Measurements from ENCODE around the gene PEX11A. TPM values are rescaled to one million over a fixed set of nuclear protein-coding genes. Genes with fewer than 3 reads are reported as not detected.

The PEX11A gene
- total and polyA plus RNA-seq, 2 donors: 10.6 to 17.1 TPM

DNA sequence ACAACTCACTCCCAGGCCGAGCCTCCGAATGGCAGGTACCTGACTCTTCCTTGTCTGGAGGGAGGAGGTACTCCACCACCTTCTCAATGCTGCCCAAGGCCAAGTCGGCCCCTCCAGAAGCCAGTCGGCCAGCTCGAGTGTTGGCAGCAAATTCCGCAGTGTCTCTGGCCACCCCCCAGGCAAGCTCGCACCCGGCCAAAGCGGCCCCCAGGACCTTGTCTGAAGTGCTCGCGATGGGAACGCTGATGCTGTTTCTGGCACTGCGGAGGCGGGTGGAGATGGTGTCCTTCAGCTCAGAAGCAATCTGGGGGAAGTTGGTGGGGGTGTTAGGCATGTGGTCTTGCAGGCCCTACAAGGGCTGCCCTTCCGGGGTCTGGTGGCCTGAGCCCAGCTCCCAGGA is 20.6 kb downstream of the PEX11A start:
- 94% methylated on average over 15 of the region's 15 CpGs for WGBS
- no peaks in the 10 kb centered on the region for H3K4me1 ChIP-seq (ENCODE audit: insufficient read depth)
- no peaks in the 10 kb centered on the region for H3K36me3 ChIP-seq (ENCODE audit: insufficient read depth)
- H3K27ac ChIP-seq (ENCODE audit: low read depth): no peak overlapping the region
- no peak overlapping the region for H3K4me3 ChIP-seq (ENCODE audit: low read depth, low read length)
- DNase-seq (ENCODE audit: extremely low spot score): no peak

DNA sequence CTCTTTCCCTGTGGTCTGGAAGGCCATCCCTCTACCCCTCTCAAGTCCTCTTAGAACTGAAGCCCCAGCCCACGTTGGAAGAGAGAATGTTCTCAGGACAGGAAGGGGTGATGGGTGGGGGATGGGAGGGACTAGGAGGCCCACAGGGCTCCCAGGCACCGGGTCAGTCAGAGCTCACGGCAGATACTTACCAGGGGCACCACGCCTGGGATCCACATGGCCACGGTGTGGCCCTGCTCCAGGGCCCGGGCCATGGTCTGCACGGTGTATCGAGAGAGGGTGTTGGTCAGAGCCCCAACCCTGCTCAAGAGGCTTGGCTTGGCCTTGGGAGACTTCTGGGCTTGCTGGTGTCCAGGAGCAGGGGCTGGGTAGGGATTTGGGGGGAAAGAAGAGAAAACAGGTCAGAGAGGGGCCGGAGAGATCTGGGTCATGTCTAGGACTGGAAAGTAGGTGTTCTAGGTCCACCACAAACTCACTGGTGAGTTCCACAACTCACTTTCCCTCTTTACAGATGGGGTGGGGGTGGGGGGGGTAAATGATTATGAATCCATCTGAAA is 21.2 kb downstream of the PEX11A start:
- Histone ChIP-seq H3K4me1 (ENCODE audit: insufficient read depth) (no peaks in the 10 kb centered on the region), H3K27ac (ENCODE audit: low read depth) (no peak overlapping the region), H3K36me3 (ENCODE audit: insufficient read depth) (no peaks in the 10 kb centered on the region), H3K4me3 (ENCODE audit: low read depth, low read length) (no peak overlapping the region)
- no peak for DNase-seq (ENCODE audit: extremely low spot score)
- 77% methylated on average over 9 of the region's 9 CpGs for WGBS

DNA sequence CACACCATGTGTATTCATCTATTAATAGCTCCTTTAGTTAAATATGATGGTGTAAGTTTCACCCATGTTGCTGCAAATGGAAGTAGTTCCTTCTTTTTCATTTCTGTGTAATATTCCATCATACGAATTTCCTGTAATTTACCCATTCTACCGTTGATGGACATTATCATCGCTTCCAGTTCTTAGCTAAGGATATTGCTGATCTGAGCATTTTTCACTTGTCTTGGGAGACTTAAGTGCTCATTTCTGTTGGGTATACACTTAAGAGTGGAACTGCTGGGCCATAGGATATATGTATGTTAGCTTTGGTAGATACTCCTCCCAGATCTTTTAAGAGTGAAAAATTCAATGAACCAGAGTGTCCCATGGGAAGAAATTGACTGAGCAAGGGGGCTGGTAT is 22.4 kb downstream of the PEX11A start:
- no peak for DNase-seq (ENCODE audit: extremely low spot score)
- H3K4me3 ChIP-seq (ENCODE audit: low read depth, low read length): no peak overlapping the region
- WGBS: 94% methylated on average over 3 of the region's 3 CpGs
- H3K4me1 ChIP-seq (ENCODE audit: insufficient read depth): no peaks in the 10 kb centered on the region
- no peak overlapping the region for H3K27ac ChIP-seq (ENCODE audit: low read depth)
- no peaks in the 10 kb centered on the region for H3K36me3 ChIP-seq (ENCODE audit: insufficient read depth)

DNA sequence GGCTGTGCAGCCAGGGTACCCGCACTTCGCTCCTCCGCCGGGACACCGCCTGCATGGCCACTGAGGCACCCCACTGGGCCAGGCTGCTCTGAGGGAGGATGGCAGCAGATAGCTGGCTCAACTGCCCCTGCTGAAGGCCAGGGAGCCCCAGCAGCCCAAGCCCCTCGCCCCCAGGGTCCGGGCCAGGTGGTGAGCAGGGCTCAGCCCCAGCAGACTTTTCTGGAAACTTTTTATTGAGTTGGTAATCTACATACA is 22.9 kb downstream of the PEX11A start:
- WGBS: 95% methylated on average over 7 of the region's 7 CpGs
- Histone ChIP-seq H3K4me1 (ENCODE audit: insufficient read depth) (no peaks in the 10 kb centered on the region), H3K36me3 (ENCODE audit: insufficient read depth) (no peaks in the 10 kb centered on the region), H3K27ac (ENCODE audit: low read depth) (no peak overlapping the region), H3K4me3 (ENCODE audit: low read depth, low read length) (no peak overlapping the region)
- DNase-seq (ENCODE audit: extremely low spot score): no peak

DNA sequence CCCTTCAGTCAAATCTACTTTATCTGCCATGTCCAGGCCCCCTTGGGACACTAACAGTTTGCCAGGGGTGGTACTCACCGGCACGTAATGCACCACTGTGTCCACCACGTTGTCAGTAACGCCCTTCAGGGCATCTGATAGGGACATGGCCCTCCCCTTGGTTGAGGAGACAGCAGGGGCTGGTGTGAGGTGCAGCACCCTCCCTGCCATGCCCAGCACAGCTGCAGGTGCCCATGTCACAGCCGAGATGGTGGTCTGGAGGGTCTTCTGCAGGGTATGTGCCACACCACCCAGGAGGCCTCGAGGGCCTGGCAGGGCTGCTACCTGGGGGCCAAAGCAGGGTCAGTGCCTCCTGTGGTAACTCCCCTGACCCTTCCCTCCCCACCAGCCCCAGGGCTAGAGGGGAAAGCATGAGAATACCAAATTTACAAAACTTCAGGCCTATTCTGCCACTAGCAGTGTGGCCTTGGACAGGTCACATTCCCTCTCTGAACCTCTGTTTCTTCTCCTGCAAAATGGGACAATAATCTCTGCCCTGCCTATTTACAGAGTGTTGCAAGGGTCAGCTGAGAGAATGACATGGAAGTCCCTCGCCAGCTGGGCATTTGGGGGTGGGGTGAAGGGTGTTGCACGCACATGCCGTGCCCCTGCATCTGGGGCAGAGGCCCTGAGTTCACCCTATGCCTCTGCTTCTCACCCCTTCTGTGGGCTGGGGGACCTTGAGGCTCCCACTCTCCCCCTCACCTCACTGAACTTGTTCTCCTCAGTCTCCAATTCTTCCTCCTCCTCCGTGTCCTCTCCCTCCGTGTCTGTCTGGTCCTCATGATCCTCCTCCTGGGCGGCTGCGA is 23.5 kb downstream of the PEX11A start:
- DNase-seq (ENCODE audit: extremely low spot score): no peak
- Histone ChIP-seq H3K36me3 (ENCODE audit: insufficient read depth) (no peaks in the 10 kb centered on the region), H3K4me3 (ENCODE audit: low read depth, low read length) (no peak overlapping the region), H3K27ac (ENCODE audit: low read depth) (no peak overlapping the region), H3K4me1 (ENCODE audit: insufficient read depth) (no peaks in the 10 kb centered on the region)
- 82% methylated on average over 13 of the region's 13 CpGs for WGBS

DNA sequence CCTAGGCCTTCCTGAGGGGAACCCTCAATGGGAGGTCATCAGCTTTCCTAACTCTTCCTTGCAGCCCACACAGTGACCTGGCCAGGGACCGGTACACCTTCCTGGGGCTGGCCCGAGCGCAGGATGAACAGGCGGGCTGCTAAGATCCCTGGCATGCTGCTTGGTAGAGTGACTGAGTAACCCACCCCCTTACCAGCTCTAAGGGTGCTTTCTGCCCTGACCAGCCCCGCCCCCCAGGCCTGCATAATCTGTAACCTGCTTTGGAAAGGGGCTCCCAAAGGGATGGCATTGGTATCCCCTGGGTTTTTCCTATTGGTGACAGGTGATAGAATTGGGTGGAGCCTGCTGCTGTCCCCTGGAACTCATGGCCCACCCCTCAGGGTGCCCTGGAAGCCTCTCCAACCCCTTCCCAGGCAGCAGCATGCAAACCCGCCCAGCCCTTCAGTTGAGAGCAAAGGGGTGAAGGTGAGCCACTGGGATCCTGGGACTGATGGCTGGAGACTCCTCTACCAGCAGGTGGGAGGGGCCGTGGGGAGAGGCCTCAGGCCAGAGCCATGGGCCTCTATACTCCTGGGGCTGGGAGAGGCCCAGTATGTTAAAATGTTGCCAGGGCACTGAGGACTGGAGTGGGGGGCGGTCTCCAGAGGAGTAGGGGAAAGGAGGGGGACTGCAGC is 24.2 kb downstream of the PEX11A start:
- H3K4me1 ChIP-seq (ENCODE audit: insufficient read depth): no peaks in the 10 kb centered on the region
- H3K4me3 ChIP-seq (ENCODE audit: low read depth, low read length): no peak overlapping the region
- peak overlapping the region; percentile 87 for H3K27ac ChIP-seq (ENCODE audit: low read depth)
- DNase-seq (ENCODE audit: extremely low spot score): no peak
- H3K36me3 ChIP-seq (ENCODE audit: insufficient read depth): no peaks in the 10 kb centered on the region
- WGBS: 93% methylated on average over 8 of the region's 8 CpGs

DNA sequence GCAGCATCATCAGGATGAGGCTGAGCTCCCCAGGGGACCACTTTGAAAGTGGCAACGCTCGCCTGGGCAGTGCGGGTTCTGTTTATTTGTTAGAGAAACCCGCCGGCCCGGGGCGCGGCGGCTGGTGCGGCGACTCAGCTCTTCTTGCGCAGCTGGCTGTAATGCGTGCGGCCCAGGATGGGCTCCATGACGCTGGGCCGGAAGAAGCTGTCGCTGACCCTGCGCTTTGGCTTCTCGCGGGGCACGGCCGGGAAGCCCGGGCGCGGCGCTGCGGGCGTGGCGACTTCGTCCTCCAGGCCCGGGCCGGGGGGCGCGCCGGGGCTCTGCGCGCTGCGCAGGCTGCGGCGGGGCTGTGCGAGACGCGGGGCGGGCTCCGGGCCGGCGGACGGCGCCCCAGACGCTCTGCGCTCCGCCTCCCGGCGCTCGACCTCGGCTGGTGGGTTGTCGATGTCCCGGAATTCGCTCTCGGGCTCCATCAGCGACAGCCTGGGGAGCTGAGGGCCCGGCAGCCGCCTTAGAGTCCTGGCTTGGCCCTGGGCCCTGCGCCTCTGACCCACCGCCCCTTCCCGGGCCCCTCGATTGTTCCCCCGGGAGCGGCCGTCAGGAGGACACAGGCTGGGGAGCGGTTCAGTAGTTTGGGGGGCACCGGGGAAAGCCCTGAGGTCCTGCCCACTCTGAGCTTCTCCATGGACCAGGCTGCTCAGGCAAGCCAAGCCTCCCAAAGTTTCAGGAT is 24.9 kb downstream of the PEX11A start:
- Histone ChIP-seq H3K4me3 (ENCODE audit: low read depth, low read length) (peak overlapping the region; percentile 47), H3K36me3 (ENCODE audit: insufficient read depth) (no peaks in the 10 kb centered on the region), H3K4me1 (ENCODE audit: insufficient read depth) (no peaks in the 10 kb centered on the region), H3K27ac (ENCODE audit: low read depth) (peak overlapping the region; percentile 87)
- 3% methylated on average over 72 of the region's 72 CpGs for WGBS
- no peak for DNase-seq (ENCODE audit: extremely low spot score)

DNA sequence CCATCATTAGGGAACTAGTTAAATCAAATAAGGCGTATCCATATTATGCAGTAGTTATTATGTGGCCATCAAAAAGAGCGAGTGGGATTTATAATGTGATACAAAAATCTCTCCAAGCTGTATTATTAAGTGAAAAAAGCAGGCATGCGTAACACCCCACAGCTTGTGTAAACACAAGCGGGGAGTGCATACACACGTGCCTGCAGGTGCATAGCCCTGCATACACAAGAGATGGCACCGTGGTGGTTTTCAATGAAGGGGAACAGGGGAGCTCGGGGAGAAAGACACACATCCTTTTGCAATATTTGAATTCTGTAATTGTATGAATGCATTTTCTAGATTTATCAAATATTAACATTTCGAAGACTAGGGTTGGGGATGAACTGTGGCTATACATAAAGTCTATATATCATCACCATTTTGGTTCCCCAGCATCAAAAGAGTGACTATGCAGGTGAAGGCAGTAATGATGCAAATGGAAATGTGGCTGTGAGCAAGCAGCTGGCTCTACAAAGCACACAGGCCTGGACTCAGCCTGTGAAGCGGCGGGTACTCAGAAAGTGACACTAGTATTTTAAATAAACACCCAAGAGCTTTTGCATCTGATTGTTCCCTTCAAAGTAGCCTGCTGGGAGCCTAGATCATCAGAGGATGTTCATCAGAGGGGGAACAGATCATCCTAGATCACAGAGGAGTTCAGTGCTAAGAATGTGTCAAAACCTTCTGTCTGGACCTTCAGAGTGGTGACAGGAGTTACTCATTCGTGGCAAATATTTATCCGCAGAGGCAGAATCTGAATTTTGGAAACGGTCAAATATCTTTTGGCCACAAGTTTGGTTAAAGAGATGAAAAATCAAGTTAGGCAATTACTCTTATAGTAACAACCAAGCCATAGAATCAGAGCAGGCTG is 25.9 kb downstream of the PEX11A start:
- H3K4me3 ChIP-seq (ENCODE audit: low read depth, low read length): no peak overlapping the region
- no peak for DNase-seq (ENCODE audit: extremely low spot score)
- H3K4me1 ChIP-seq (ENCODE audit: insufficient read depth): no peaks in the 10 kb centered on the region
- no peaks in the 10 kb centered on the region for H3K36me3 ChIP-seq (ENCODE audit: insufficient read depth)
- H3K27ac ChIP-seq (ENCODE audit: low read depth): peak overlapping the region; percentile 7
- 79% methylated on average over 13 of the region's 13 CpGs for WGBS

DNA sequence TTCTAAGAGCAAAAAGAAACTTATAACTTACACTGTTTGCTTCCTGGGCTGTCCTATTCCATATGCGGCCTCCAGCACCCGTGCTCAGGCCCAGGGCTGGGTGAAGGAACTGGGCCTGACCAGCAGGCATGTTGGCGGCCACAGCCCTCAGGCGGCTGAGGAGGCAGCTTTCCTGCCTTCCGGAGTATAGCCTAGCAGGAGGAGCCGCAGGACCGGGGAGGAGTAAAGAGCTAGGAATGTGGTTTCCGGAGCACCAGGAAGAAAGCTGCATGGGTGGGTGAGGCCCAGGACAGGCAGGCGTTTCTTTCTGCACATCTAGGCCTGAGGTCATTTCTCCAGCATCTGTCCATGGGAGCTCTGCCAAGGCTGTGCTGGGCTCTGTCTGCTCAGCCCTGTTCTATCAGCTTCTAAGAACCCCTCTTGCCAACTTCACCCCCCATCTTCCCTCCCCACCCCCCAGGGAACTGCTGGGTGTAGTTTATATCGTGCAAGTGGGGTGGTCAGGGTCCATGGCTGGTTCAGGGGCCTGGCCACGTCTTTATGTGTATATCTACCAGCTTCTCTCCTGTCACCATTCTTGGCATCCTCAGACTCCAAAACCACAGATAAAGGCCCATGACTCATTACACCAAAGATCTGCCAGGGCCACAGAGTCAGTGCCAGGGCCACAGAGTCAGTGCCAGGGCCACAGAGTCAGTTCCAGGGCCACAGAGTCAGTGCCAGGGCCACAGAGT is 27.5 kb downstream of the PEX11A start:
- H3K36me3 ChIP-seq (ENCODE audit: insufficient read depth): no peaks in the 10 kb centered on the region
- no peak for DNase-seq (ENCODE audit: extremely low spot score)
- H3K27ac ChIP-seq (ENCODE audit: low read depth): peak overlapping the region; percentile 82
- 22% methylated on average over 11 of the region's 11 CpGs for WGBS
- H3K4me1 ChIP-seq (ENCODE audit: insufficient read depth): no peaks in the 10 kb centered on the region
- no peak overlapping the region for H3K4me3 ChIP-seq (ENCODE audit: low read depth, low read length)

DNA sequence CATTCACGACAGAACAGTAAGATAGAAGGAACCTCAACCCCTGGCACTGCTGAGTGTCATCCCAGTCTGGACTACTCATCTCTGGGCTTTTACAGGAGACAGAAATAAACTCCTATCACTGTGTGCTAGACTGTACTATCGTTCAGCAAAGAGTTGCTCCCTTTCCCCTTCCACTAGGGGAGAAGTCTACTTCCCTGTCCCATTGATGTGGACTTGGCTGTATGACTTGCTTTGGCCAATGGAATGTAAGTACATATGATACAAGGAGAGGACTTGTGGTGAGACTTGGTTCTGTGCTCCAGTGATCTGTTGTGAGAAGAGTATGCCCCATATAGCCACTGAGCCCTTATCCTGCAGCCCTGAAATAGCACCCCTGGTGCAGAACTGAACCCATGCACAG is 30.0 kb downstream of the PEX11A start:
- H3K4me3 ChIP-seq (ENCODE audit: low read depth, low read length): no peak overlapping the region
- WGBS: 90% methylated on average over 2 of the region's 2 CpGs
- H3K36me3 ChIP-seq (ENCODE audit: insufficient read depth): no peaks in the 10 kb centered on the region
- DNase-seq (ENCODE audit: extremely low spot score): no peak
- no peaks in the 10 kb centered on the region for H3K4me1 ChIP-seq (ENCODE audit: insufficient read depth)
- H3K27ac ChIP-seq (ENCODE audit: low read depth): no peak overlapping the region

DNA sequence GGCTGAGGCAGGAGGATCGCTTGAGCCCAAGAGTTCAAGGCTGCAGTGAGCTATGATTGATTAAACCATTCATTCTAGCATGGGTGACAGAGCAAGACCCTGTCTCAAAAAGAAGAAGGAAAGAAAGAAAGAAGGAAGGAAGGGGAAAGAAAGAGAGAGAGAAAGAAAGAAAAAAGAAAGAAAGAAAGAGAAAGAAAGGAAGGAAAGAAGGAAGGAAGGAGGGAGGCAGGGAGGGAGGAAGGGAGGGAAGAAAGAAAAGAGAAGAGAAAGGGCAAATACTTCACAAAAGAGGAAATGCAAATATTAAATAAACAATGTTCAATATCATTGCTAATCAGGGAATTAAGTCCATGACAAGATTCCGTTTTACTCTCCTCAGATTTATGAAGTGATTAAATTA is 31.3 kb downstream of the PEX11A start:
- DNase-seq (ENCODE audit: extremely low spot score): no peak
- 89% methylated on average over 2 of the region's 2 CpGs for WGBS
- Histone ChIP-seq H3K4me3 (ENCODE audit: low read depth, low read length) (no peak overlapping the region), H3K4me1 (ENCODE audit: insufficient read depth) (no peaks in the 10 kb centered on the region), H3K36me3 (ENCODE audit: insufficient read depth) (no peaks in the 10 kb centered on the region), H3K27ac (ENCODE audit: low read depth) (no peak overlapping the region)

DNA sequence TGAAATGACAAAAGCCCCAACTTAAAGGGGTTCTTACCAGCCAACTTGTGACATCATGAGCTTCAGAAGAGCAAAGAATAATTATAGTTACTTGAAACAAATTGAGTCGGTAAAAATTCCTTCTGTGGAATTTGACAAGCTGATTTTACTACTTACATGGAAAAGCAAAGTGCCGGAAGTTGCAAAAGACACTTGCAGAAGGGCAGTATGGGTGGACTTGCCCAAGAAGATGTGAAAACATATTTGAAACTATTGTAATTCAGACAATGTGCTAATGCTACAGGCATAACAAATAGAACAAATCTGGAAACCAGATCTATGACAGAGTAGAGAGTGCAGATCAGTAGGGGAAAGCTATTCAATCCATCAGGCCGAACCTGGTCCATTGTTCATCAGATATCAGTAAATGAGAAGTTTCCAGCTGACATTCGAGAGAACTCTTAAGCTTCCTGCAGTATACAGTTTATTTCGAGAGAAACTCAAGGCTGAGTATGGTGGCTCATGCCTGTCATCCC is 32.8 kb downstream of the PEX11A start:
- no peak overlapping the region for H3K4me3 ChIP-seq (ENCODE audit: low read depth, low read length)
- no peaks in the 10 kb centered on the region for H3K4me1 ChIP-seq (ENCODE audit: insufficient read depth)
- no peak overlapping the region for H3K27ac ChIP-seq (ENCODE audit: low read depth)
- no peak for DNase-seq (ENCODE audit: extremely low spot score)
- H3K36me3 ChIP-seq (ENCODE audit: insufficient read depth): no peaks in the 10 kb centered on the region
- WGBS: 86% methylated on average over 5 of the region's 5 CpGs
